SIG-M5 treated with dmso at 0.1 percent for 504 hours (cell line): ENCODE results near the gene TGM6.
"Not testable (repeated sequence)": the region's sequence is repeated elsewhere in the genome, so short reads cannot be mapped to it uniquely, and the experiment has no call there.

Experiments
- DNase-seq: peaks from one replicate; lab custom pipeline; 2025; ENCODE audit not compliant: unreplicated experiment; lab: John Stamatoyannopoulos, UW

TGM6 gene

DNA sequence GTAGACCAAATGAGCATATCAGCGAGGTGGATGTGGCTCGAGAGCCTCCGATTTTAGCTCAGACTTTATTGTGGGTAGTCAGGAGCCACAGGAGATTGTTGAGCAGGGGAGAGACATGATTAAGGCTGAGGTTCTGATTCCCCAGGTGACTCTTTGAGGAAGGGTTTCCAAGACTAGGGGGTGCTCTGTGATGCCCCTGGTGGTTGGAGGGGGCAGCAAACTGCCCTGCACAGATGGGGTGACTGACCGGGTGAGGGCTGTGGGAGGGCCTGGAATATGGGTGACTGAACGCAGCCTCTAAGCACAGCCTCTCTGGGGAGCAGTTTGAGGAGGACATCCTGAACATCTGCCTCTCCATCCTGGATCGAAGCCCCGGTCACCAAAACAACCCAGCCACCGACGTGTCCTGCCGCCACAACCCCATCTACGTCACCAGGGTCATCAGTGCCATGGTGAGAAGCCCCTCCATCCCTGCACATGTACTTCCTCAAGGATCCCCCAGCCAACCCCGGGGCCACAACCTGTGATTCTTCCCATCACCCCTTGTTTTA is 17.0 kb downstream of the TGM6 start:
- no peak for DNase-seq

DNA sequence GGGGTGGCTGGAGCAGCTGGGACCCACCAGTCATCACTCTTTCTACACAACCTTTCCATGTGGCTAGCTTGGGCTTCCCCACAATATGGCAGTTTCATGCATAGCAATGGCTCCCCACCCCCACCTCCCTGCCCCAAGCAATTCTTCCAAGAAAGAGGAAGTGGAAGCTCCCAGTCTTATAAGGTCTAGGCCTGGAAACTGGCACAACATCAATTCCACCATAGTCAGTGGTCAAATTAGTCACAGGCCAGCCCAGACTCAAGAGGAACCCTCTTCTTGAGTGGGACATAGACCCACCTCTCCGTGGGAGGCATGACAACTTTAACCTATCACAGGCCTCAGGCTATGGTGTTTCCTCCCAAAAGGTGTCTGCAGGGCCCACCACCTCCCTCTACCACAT is 17.7 kb downstream of the TGM6 start:
- DNase-seq, result peak; percentile 44

DNA sequence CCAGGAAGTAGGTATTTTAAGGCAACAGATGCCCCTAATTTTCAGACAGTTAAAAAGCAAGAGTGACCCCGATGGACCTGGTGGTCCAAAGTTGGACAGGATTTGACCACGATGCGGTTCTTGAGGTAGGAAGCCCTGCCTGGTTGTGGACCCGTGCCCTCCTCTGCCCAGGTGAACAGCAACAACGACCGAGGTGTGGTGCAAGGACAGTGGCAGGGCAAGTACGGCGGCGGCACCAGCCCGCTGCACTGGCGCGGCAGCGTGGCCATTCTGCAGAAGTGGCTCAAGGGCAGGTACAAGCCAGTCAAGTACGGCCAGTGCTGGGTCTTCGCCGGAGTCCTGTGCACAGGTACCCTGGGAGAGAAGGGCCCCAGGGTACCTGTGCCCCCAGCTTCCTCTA is 18.7 kb downstream of the TGM6 start:
- DNase-seq, result no peak

DNA sequence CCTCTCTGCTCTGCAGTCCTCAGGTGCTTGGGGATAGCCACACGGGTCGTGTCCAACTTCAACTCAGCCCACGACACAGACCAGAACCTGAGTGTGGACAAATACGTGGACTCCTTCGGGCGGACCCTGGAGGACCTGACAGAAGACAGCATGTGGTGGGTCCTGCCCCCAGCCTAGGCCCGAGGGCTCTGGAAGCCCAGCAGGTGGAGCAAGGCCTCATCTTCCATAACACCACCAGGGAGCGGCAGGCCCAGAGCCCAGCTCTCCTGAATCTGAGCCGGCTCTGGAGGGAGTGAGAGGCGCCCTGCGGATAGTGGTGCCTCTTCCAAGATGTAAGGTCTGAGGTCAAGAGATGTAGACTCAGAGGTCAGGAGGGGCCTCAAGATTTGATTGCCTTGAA is 19.6 kb downstream of the TGM6 start:
- DNase-seq, result no peak

DNA sequence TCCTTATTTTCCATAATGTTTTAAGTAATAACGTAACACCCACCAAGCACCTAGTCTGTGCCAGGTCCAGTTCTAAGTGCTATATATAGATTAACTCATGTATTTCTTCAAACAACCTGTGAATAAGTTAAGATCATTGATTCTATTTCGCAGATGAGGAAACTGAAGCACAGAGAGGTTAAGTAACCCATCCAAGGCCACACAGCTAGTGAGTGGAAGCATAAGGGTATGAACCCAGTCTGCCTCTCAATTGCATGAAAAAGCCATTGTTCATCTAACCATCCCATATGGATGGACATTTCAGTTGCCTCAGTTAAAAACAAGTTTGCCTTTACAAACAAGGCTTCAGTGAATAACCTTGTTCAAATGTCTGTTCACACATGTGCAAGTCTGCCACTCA is 20.8 kb downstream of the TGM6 start:
- no peak for DNase-seq

DNA sequence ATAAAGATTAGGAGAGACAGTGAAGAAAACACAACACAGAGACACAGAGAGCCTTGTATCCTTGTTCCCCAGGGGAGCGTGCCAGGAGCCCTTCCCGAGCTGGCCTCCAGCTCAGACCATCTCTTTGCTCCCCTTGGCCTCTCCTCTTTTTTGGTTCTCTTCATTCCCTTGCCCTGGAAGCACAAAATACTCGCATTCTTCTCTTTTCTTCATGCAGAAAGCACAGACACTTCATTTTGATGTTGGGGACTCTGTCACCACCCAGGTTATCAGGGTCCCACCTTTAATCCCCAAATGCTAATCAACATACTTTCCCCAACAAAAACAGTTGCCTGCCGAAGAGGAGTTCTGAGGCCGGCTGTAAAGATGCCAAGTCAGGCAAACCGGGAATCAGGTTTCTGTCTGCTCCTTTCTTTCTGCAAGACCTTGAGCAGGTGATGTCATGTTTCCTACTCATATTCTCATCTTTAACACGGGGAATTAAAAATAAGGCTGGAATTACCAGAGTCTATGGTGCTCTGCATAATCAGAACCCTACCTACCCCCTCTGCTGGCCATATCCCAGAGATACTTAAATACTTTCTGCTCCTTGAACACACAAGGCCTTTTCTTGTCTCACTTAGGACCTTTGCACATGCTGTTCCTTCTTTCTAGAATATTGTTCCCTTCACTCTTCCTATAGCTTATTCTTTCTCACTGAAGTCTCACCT is 21.7 kb downstream of the TGM6 start:
- peak; percentile 44 for DNase-seq

DNA sequence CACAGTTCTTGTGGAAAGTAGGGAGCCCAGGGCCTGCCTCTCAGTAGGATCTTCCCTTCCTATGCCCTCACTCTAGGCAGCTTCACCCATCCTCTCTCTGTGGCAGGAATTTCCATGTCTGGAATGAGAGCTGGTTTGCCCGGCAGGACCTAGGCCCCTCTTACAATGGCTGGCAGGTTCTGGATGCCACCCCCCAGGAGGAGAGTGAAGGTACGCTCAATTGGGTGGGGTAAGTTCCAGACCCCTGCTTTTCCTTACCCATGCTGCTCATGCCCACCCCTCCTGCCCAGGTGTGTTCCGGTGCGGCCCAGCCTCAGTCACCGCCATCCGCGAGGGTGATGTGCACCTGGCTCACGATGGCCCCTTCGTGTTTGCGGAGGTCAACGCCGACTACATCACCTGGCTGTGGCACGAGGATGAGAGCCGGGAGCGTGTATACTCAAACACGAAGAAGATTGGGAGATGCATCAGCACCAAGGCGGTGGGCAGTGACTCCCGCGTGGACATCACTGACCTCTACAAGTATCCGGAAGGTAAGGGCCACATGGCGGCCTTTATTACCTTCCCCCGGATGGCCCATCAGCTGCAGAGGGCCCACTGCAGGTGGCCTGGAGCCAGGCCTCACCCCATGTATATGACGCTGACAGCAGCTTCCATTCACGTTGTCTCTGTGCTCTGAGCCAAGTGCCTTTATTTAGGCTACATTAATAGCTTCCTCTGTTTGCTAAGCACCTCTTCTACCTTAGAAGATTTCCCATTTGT is 22.8 kb downstream of the TGM6 start:
- no peak for DNase-seq

DNA sequence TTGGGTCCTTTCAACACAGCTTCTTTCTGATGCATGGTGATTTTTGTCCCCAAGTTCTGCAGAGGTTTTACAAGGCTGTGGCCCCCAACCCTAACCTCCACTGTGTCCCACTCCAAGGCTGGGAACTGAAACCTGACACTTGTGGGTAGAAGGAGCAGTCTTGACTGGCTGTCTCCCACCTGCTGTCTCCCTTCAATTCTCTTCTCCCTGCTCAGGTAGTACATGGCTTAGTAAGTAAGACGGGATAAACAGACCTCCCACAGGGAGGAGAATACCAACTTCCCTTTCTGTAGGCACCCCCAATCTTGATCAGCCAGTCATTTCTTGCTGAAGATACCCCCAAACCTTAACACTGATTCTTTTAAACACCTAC is 25.0 kb downstream of the TGM6 start:
- DNase-seq, result no peak

DNA sequence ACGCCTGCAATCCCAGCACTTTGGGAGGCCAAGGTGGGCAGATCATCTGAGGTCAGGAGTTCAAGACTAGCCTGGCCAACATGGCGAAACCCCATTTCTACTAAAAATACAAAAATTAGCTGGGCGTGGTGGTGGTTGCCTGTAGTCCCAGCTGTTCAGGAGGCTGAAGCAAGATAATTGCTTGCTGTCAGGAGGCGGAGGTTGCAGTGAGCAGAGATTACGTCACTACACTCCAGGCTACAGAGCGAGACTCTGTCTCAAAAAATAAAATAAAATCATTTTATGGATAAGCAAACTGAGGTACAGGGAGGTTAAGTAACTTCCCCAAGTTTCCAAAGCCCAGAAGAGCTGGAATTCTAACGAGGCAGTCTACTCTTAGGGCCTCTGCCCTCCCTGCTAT is 26.7 kb downstream of the TGM6 start:
- not testable (repeated sequence) for DNase-seq

DNA sequence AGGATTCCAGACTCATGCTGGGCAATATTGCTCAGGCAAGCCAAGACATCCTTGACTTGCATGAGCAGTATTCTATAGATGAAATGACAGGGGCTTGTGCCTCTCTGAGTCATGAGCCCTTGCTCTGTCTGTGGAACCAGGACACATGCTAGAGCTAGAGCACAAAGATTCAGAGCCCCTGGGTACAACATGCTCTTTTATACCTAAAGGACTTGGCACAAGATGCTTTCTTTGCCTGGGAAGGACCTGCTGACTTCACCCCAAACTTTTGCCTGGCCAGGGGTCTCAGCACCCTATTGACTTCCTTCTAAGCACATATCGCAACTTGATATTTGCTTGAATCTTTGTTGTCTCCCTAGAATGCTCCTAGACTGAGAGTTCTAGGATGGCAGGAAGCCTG is 27.4 kb downstream of the TGM6 start:
- DNase-seq, result no peak

DNA sequence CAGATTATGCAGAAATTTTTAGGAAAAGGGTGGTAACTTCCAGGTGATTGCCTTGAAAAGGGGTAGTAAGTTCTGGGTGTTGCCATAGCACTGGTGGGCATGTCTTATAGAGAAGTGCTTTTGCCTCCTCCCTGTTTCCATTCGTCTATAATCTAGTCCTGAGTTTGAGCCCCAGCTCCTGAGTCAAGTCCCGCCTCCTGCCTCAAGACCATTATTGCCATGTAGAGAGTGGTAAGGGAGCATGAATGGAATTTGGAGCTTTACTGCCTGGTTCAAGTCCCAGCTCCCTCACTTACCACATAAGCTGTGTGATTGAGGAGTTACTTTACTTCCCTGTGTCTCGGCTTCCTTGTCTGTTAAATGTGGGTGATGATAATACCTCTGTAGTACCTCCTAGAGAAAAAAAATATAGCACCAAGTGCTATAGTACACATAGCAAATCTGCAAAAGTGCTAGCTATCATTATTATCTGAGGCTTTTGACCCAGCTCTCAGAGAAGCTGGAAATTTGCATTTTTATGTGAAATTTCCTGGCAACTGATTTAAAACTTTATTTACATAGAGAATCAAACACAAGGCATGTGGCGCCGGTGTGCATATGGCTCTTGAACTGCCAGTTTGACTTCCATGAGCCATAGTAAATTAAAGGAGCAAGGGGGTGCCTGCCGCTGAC is 36.0 kb downstream of the TGM6 start:
- no peak for DNase-seq

DNA sequence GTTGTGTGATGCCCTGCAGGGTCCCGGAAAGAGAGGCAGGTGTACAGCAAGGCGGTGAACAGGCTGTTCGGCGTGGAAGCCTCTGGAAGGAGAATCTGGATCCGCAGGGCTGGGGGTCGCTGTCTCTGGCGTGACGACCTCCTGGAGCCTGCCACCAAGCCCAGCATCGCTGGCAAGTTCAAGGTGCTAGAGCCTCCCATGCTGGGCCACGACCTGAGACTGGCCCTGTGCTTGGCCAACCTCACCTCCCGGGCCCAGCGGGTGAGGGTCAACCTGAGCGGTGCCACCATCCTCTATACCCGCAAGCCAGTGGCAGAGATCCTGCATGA is 36.5 kb downstream of the TGM6 start:
- DNase-seq, result no peak

DNA sequence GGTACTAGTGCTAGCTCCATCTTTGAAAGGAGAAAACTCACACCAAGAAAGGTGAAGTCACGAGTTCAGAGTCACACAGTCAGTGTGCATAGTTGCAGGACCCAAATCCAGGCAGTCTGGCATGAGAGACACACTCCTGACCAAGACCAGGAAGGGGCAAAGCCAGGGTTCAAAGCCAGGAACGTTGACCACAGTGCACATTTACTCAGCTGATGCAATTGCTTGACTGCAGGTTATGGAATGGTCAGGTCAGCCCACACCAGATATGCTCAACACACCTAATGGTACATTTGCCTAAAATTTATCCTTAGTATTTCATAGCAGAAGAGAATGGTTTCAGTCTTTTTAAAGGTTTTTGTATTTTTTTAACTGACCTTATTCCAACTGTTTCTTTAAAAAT is 37.7 kb downstream of the TGM6 start:
- no peak for DNase-seq

DNA sequence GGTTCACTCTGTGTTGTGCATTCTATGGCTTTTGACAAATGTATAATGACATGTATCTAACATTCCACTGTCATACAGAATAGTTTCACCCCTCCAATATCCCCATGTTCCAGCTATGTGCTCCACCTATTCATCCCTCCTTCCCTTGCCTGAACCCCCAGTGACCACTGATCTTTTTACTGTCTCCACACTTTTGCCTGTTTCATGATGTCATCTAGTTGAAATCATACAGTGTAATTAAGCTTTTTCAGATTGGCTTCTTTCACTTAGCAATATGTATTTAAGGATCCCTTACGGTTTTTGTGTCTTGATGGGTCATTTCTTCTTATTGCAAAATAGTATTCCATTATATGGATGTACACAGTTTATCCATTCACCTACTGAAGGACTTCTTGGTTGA is 39.8 kb downstream of the TGM6 start:
- no peak for DNase-seq

DNA sequence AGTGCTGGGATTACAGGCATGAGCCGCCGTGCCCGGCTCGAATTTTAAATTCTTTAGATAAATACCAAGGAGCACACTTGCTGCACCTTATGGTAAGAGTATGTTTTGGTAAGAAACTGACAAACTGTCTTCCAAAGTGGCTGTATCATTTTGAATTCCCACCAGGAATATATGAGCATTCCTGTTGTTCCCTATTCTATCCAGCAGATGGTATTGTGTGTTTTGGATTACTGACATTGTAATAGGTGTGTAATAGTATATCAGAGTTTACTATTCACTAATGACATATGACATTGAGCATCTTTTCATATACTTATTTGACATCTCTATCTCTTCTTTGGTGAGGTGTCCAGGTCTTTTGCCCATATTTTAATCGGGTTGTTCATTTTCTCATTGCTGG is 40.5 kb downstream of the TGM6 start:
- DNase-seq, result no peak

DNA sequence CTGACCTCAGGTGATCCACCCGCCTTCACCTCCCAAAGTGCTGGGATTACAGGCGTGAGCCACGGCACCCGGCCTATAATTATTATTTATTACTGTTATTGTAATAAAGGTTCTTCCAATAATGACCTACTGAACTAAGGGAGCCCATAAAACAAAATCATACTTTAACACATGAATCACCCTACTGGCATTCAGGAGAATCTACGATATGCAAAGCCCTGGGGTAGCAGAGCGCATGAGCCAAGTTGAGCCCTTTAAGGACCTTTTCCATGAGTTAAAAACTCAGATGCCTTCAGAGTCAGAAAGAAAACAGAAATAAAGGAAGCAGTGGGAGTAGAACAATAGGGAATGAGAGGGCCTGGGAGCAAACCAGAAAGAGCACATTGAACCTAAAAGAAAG is 48.4 kb downstream of the TGM6 start:
- DNase-seq, result no peak

DNA sequence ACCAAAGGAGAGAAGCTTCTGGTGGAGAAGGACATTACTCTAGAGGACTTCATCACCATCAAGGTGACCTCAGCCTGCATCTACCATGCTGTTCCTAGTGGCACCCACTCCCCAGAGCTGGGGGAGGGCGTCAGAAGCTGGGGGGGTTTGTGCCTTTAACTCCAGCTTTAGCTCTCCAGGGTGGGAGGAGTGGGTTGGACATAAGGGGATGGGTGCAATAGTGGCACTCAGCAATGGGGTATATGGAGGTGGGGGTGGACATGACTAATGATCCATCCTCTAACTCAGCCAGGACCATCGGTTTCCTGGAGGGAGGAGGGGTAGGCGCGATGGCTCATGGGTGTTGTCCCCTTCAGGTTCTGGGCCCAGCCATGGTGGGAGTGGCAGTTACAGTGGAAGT is 49.8 kb downstream of the TGM6 start:
- DNase-seq, result no peak

DNA sequence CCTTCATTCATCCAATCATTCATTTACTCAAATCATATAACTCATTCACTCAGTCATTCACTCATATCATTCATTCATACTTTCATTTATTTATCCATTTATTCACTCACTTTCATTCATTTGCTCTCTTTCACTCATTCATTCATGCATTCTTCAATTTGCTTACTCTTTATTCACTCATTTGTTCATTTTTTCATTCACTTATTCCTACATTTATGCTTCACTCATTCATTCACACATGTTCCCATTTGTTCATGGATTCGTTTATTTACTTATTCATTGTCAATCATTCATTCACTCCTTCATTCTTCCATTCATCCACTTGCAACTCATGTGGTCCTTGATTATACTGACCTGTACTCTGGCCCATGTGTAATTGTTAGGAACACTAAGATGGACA is 50.5 kb downstream of the TGM6 start:
- no peak for DNase-seq

DNA sequence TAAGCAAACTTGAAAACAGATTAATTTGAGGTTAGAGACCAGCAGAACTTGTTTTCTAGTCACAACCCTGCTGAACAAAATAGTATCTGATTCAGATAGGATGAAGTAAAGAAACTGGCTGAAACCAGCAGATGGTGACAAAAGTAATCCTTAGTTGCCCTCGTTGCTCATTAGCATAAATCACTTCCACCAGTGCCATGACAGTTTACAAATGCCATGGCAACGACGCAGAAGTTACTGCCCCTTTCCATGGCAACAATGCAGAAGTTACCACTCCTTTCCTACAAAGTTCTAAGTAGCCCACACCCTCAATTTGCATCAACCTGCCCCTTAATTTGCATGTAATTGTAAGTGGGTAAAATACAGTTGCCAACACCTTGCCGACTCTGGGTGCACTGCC is 66.1 kb downstream of the TGM6 start:
- peak; percentile 17 for DNase-seq

DNA sequence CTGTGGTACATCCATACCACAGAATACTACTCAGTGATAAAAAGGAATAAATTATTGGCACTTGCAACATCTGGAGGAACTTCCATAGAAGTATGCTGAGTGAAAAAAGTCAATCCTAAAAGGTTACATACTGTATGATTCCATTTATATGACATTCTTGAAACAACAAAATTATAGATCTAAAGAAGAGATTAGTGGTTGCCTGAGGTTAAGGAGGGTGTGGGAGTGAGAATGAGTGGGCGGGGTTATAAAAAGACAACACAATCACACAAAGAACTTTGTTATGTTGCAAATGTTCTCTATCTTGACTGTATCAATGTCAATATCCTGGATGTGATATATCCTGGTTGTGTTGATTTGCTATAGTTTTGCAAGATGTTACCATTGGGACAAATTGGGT is 68.7 kb downstream of the TGM6 start:
- DNase-seq, result no peak

DNA sequence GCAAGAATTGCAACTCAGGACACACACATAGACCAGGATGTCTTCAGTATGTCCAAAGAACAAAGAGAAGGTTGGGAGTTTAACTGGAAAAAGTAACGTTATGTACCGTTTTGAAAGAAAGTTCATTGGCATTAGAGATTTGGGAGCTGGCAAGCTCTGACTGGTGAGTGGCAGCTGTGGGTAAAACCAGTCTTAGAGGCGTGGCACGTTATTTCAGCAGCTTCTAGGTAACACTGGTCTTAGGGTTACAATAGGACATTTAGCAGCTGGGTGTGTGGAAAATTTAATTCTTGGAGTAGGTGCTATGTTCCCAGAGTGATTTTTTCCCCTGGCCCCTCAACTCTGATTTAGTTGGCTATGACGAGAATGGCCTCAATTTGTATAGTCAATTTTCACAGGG is 70.7 kb downstream of the TGM6 start:
- DNase-seq, result no peak
